NCI-H146 (cell line): ENCODE results near the gene ZSCAN5B.
A peak's percentile ranks its signal among the peaks of the same experiment; 100 is the strongest.
"Not testable (repeated sequence)": the region's sequence is repeated elsewhere in the genome, so short reads cannot be mapped to it uniquely, and the experiment has no call there.

Experiments
- DNase-seq: peaks from one replicate; lab custom pipeline; 2025; lab: John Stamatoyannopoulos, UW

ZSCAN5B gene

DNA sequence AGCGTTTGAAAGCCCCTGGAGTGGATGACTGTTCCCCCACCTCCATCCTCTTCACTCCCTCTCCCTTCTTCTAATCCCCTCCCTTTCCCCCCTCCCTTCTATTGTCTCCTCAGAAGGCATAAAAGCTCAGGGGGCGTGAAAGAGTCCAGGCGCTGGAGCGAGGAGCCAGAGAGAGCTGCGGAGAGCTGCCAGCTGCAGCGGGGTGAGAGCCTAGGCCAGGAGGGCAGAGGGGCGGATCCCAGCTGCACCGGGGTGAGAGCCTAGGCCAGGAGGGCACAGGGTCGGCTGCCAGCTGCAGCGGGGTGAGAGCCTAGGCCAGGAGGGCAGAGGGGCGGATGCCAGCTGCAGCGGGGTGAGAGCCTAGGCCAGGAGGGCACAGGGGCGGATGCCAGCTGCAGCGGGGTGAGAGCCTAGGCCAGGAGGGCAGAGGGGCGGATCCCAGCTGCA, 21.7 kb downstream of the ZSCAN5B start, which contains the start of gene GALP:
Gene GALP, plus strand, starts transcription at position 148 of the 447 bp plus-strand sequence. CDS start 1,101 bp downstream, outside the sequence.
- not testable (repeated sequence) for DNase-seq

DNA sequence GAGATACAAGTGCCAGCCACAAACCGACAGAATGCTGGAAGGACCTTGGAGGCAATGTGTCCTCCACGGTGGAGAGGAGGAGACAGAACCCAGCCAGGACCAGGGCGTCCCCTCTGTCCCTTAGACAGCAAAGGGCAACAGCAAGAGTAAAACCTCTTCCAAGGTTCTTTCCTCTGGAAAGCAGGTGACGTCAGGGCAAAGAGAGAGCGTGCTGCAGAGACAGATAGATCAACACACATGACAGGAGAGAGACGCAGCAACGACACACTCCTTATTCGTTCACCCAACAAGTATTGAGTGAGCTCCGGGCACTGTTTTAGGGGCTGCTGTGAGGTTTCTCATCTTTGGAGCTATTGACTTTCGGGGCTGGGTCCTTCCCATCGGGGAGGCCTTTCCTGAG, 23.0 kb downstream of the ZSCAN5B start:
- DNase-seq = peak; percentile 28

DNA sequence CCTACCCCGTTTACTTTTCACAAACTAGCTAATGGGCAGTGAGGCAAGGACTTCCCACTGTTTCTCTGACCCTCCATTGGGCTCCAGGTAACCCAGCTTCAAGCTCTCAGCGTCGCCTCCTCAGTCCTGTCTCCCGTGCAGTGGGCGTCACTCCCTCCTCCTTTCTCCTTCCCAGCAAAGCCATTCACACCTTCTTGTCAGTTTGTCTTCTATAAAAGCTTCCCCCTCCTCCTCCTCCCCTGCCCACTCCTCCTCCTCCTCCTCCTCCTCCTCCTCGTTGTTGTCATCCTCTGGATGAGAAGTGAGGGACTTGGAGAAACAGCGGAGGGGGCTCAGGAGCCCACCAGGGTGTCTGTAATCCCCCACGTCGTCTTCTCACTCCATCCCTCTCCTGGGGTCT, 23.5 kb downstream of the ZSCAN5B start:
- no peak for DNase-seq

DNA sequence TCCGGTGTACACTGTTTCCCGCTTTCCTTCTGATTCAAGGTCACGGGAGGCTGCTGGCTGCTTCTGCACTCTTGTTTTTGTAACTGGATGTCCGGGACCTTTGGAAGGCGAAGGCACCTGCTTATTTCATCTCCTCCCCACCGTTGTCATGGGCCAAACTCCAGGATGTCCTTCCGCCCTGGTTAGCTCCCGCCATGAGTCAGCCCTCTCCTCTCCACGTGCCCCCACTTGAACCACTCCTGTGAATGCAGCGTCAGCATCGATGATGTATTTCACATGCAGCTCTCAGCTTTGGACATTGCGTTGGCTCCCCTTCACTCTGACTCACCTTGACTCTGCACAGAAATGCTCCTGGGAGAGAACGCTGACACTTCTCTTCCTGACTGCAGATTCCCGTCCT, 27.3 kb downstream of the ZSCAN5B start:
- DNase-seq = no peak

GRCh38 chr19:56167064-56167578, 30.5 kb downstream of the ZSCAN5B start:
- DNase-seq = no peak

GRCh38 chr19:56163097-56163496, 34.5 kb downstream of the ZSCAN5B start:
- no peak for DNase-seq

- no peak for DNase-seq
Measured at GRCh38 chr19:56162258-56162657, 35.3 kb downstream of the ZSCAN5B start.

GRCh38 chr19:56161534-56161933, 36.0 kb downstream of the ZSCAN5B start:
- no peak for DNase-seq

- DNase-seq = no peak
Measured at GRCh38 chr19:56159622-56160271, 37.8 kb downstream of the ZSCAN5B start.

DNA sequence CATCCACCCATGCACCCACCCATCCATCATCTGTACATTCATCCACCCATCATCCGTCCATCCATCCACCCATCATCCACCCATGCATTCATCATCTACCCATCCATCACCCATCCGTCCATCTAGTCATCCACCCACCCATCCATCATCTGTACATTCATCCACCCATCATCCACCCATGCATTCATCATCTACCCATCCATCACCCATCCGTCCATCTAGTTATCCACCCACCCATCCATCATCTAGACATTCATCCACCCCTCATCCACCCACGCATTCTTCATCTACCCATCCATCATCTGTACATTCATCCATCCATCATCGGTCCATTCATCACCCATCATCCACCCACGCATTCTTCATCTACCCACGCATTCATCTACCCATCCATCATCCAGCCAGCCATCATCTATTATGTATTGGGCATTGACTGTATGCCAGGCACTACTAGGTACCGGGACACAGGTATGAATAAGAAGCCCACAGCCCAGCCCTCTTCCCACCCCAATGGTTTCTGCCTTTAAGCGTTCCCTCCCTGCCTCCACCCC, 38.5 kb downstream of the ZSCAN5B start:
- no peak for DNase-seq

- peak; percentile 65 for DNase-seq
Measured at GRCh38 chr19:56158170-56158757, 39.3 kb downstream of the ZSCAN5B start.

DNA sequence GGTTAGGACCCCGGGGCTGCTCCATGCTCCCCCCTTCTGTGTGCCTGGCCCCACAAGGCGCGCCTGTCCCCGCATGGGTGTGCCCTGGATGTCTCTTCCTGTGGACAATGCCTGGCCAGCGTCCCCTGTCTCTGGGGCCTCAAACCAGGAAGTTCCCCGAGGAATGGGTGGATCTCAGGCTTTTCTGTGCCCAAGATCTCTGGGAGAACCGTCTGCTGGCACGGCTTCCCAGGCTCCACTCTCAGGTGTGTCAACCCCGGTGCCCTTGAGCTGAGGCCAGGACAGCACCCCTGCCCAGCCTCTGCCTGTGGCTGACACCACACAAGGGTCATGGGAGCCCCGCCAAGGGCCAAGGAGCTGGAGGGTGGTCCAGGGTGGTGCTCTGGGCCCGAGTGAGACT, 40.8 kb downstream of the ZSCAN5B start:
- no peak for DNase-seq

DNA sequence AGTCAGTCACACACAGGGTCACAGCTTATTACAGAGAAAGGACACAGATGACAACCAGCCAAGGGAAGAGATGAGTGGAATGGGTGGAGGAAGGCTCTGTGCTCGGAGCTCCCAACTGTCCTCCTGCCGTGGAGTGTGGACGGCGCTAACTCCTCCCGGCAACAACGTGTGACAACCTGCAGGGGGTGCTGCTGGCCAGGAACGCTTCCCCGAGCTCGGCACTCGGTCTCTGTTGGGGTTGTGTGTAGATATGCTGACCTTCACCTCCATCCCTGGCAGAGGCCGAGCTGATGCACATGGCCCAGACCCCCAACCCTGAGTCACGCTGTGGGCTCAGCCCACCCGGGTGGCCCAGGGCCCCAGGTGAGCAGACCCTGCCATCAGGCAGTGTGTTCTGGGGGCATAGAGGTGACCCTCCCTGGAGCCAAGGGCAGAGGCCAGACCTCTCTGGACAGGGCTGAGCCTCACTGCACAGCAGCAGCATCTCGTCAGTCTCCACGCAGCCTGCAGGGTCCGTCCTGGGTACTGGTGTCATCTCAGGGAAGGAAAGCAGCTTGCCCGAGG, 42.4 kb downstream of the ZSCAN5B start:
- no peak for DNase-seq

GRCh38 chr19:56153507-56153906, 44.1 kb downstream of the ZSCAN5B start:
- no peak for DNase-seq

DNA sequence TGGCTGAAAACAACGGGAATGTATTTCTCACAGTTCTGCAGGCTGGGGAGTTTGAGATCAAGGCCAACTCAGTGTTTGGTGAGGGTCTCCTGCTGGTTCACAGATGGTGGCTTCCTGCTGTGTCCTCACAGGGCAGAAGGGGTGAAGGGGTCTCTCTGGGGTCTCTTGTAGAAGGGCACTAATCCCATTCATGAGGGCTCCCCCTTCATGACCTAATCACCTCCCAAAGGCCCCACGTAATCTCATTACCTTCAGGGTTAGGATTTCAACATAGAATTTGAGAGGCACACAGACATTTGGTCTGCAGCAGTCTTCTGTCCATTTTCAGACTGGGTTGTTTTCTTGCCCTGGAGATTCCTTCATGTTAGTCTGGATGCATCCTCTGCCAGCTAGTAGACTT, 44.9 kb downstream of the ZSCAN5B start:
- no peak for DNase-seq

GRCh38 chr19:56150358-56150757, 47.2 kb downstream of the ZSCAN5B start:
- DNase-seq = no peak

GRCh38 chr19:56149656-56150038, 47.9 kb downstream of the ZSCAN5B start:
- no peak for DNase-seq

- not testable (repeated sequence) for DNase-seq
Measured at GRCh38 chr19:56148955-56149655, 48.5 kb downstream of the ZSCAN5B start.

- no peak for DNase-seq
Measured at GRCh38 chr19:56148096-56148495, 49.5 kb downstream of the ZSCAN5B start.

GRCh38 chr19:56147307-56147706, 50.3 kb downstream of the ZSCAN5B start:
- DNase-seq = no peak

DNA sequence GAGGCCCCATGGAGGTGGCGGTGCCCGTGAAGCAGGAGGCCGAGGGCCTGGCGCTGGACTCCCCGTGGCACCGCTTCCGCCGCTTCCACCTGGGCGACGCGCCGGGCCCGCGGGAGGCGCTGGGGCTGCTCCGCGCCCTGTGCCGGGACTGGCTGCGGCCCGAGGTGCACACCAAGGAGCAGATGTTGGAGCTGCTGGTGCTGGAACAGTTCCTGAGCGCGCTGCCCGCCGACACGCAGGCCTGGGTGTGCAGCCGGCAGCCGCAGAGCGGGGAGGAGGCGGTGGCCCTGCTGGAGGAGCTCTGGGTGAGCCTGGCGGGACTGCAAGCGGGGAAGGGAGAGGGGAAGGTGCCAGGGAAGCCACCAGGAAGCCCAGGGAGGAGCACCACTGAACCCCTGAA, 50.7 kb downstream of the ZSCAN5B start:
- no peak for DNase-seq

DNA sequence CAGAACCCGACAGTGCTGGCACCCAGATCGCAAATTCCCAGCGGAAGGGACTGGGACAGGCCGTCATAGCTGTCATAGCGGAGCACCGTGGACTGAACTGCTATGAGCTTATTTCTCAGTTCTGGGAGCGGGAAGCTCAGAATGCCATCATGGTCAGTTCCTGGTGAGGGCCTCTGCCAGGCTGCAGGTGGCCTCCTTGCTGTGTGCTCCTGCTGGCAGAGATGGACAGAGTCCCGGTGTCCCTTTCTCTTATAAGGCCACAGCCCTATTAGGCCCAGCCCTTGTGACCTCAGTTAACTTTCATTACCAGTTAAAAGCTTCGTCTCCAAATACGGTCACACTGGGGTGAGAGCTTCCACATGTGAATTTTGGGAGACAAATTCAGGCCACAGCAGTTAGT, 51.9 kb downstream of the ZSCAN5B start:
- DNase-seq = no peak
